Stimulated activated CD8-positive, alpha-beta memory T cell treated with anti-CD3 and anti-CD28 coated beads, Interleukin-12 subunit alpha, Interleukin-12 subunit beta, amount 100 ng/mL, for 24 hours (primary cell): ENCODE data around the gene IRF8.
"Not testable (repeated sequence)": the region's sequence is repeated elsewhere in the genome, so short reads cannot be mapped to it uniquely, and the experiment has no call there.

Source experiments
- DNase-seq: peaks from one replicate; pipeline ENCODE4 v3.0.0-alpha.2; 2020; ENCODE audit errors: extremely low read depth

The IRF8 gene

GRCh38 chr16:85898521-85899442 lies at the start of gene IRF8:
Gene IRF8 (plus strand): TSS chr16:85899162. CDS start chr16:85903016, 3,854 bp downstream.
- DNase-seq = peak; percentile 53

GRCh38 chr16:85849388-85849787 lies 49.6 kb upstream of the IRF8 start:
- no peak for DNase-seq

GRCh38 chr16:85850344-85850880 lies 48.5 kb upstream of the IRF8 start:
- DNase-seq = no peak

GRCh38 chr16:85851034-85851785 lies 47.8 kb upstream of the IRF8 start:
- DNase-seq = no peak

- no peak for DNase-seq
Measured at GRCh38 chr16:85853547-85854545, 45.1 kb upstream of the IRF8 start.

- DNase-seq = no peak
Measured at GRCh38 chr16:85854935-85855334, 44.0 kb upstream of the IRF8 start.

- no peak for DNase-seq
Measured at GRCh38 chr16:85856079-85856478, 42.9 kb upstream of the IRF8 start.

GRCh38 chr16:85856585-85856984 lies 42.4 kb upstream of the IRF8 start:
- DNase-seq = no peak

- DNase-seq = no peak
Measured at GRCh38 chr16:85857406-85857805, 41.6 kb upstream of the IRF8 start.

- DNase-seq = not testable (repeated sequence)
Measured at GRCh38 chr16:85858571-85858970, 40.4 kb upstream of the IRF8 start.

GRCh38 chr16:85858984-85859817 lies 39.8 kb upstream of the IRF8 start:
- DNase-seq = no peak

GRCh38 chr16:85859818-85860125 lies 39.2 kb upstream of the IRF8 start:
- no peak for DNase-seq

- no peak for DNase-seq
Measured at GRCh38 chr16:85860413-85861094, 38.4 kb upstream of the IRF8 start.

- no peak for DNase-seq
Measured at GRCh38 chr16:85861095-85861825, 37.7 kb upstream of the IRF8 start.

- DNase-seq = no peak
Measured at GRCh38 chr16:85862476-85863383, 36.2 kb upstream of the IRF8 start.

GRCh38 chr16:85863384-85863774 lies 35.6 kb upstream of the IRF8 start:
- DNase-seq = no peak

- no peak for DNase-seq
Measured at GRCh38 chr16:85864965-85865364, 34.0 kb upstream of the IRF8 start.

- DNase-seq = no peak
Measured at GRCh38 chr16:85867189-85867588, 31.8 kb upstream of the IRF8 start.
